Activated naive CD8-positive, alpha-beta T cell treated with anti-CD3 and anti-CD28 coated beads, Interleukin-2, amount 50 U/mL, for 16 hours (primary cell): Measurements from ENCODE around the gene C1S.
A peak's percentile ranks its signal among the peaks of the same experiment; 100 is the strongest.
"Not testable (repeated sequence)": the region's sequence is repeated elsewhere in the genome, so short reads cannot be mapped to it uniquely, and the experiment has no call there.

Source experiments
- DNase-seq: peaks from one replicate; pipeline ENCODE4 v3.0.0-alpha.2; 2020; ENCODE audit warnings: low read depth, low spot score

The C1S gene

DNA sequence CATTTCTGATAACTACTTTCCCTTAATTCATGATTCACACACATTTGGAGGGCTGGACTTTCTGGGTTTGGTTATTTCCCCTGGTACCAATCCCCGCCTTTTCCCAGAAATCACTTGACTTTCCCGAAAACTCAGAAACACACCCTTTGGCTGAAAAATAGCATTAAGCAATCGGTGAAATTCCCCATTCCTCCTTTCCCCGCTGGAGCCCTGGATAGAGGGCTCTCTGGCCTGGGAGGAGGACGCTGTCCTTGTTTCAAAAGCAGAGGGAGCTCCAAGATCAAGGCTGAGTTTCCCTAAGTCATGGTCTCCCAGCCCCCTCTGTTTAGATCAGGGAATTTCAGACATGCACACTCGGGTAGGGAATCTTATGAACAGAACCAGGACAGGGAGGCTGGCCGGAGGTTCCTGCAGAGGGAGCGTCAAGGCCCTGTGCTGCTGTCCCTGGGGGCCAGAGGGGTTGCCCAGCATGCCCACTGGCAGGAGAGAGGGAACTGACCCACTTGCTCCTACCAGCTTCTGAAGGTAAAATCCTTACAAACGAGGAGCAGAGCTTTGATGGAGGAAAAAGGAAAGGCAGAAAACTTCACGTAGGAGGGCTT is at the start of gene C1S:
TSS of gene C1S (plus strand) at position 366 of the 602 bp plus-strand sequence. CDS start 1,195 bp downstream, outside the sequence.
- DNase-seq = no peak

DNA sequence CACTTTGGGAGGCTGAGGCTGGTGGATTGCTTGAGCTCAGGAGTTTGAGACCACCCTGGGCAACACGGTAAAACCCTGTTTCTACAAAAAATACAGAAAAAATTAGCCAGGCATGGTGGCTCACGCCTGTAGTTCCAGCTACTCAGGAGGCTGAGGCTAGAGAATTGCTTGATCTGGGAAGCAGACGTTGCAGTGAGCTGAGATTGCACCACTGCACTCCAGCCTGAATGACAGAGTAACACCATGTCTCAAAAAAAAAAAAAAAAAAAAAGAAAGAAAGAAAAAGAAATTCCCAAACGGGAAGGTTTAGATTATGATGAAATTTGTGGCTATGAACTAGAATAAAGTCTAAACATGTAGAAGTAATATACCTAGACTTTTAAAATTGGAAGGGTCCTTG is 49.1 kb upstream of the C1S start:
- DNase-seq = not testable (repeated sequence)

DNA sequence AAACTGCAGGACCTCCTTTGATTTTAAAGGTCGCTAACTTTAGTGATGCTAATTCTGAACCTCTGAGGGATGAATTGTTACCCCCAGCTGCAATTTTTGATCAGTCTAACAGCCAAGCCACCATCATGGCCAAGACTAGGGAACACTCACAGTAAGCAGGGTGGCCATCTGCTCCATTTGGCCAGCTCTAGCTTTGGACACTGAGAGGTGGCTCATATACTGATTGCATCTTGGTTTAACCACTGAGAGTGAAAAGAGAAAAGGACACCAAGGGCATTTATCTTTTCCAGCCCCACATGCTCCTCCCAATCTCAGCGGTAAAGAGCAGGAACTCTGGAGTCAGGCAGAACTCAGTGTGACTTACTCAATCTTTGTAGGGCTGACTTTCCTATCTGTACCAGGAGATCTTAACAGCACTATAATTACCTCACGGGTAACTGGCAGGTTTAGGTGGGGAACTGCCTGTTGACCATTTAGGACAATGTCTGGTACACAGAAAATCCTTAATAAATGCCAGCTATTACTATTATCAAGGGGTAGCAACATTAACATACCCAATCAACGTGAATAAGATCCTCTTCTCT is 48.4 kb upstream of the C1S start:
- no peak for DNase-seq

DNA sequence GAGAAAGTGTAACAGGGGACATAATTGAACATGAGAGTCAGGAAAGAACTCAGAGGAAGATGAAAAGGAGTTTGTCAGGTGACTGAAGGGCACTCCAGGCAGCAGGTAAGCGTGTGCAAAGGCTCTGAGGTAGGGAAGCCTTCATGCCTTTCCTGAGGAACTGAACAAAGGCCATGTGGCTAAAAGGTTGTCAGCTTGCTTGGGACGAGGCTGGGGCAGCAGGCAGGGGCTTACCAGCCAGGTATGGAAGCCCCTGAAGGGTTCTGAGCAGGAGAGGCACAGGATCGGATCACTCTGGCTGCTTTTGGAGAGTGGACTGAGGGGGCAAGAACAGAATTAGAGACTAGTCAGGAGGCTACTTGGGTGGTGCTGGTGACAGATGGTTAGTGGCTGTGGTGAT is 47.4 kb upstream of the C1S start:
- DNase-seq = no peak

DNA sequence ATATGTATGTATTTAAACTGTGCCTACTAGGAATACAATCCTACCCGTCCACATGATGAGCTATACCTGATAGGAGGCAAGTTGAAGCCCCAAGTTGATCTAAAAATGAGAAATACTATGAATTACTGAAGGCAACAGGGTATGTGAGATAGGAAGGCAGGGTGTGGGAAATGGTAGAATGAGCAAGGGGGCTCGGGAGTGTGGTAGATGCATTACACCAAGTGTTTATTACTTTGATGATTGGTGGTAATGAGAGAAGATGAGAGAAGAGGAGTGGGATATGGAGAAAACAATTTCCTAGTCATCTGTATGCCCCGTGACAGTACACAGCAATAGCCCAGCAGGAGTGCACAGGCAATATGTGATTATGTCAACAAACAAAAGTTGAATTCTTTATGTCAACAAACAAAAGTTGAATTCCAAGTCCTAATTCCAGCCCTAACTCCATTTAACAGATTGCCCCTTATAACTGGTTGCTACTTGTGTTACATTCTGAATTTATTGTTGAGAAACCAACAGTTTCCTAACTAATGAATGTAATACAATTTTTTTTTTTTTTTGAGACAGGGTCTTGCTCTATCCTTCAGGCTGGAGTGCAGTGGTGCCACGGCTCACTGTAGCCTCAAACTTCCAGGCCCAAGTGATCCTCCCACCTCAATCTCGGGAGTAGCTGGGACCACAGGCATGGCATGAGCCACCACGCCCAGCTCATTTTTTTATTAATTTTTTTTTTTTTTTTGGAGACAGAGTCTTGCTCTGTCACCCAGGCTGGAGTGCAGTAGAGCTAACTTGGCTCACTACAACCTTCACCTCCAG is 44.8 kb upstream of the C1S start:
- no peak for DNase-seq

DNA sequence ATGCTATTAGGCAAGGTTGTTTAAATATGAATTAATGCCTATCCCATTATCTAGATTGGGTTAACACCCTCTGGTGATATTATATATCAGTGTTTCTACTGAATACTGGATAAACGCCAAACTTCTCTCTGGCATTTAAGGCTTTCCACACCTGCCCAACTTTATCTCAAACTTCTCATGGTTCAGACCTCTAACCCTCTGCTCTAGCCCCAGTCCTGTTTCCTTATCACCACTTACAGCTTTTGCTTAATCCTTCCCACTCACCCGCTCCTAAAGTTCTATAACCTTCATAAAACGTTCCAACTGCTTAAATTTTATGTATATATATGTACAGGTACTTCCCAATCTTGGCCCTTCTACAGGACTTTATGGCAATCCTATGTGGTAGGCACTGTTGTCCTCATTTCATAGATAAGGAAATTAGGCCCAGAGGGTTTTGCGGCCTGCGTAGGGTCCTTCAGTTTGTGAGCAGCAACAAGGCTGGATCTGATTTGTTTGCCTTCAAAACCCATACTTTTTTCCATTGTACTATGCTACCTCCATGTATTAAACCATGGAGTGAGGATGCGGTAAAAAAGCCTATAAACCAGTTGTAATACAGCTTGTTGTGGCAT is 43.5 kb upstream of the C1S start:
- no peak for DNase-seq

DNA sequence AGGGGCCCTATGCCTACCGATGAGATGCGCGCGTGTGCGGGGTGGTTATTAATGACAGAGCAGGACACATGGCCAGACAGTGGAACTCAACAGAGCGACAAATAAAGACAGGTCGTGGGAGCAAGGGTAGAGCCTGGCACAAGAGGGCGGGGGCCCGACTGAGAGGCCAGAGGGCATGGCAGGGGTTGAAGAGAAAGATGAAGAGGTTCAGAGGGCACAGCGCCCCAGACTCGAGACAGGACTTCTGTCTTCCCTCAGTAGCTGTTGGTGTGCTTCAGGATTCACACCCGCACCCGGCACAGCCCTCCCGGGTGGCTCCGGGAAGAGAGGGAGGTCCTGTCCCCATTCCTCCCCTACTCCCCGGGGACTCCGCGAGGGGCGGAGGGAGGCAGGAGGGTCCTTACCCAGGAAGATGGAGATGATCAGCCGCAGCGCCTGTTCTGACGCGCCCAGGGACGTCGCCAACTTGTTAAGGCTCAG is 42.6 kb upstream of the C1S start:
- DNase-seq = no peak

DNA sequence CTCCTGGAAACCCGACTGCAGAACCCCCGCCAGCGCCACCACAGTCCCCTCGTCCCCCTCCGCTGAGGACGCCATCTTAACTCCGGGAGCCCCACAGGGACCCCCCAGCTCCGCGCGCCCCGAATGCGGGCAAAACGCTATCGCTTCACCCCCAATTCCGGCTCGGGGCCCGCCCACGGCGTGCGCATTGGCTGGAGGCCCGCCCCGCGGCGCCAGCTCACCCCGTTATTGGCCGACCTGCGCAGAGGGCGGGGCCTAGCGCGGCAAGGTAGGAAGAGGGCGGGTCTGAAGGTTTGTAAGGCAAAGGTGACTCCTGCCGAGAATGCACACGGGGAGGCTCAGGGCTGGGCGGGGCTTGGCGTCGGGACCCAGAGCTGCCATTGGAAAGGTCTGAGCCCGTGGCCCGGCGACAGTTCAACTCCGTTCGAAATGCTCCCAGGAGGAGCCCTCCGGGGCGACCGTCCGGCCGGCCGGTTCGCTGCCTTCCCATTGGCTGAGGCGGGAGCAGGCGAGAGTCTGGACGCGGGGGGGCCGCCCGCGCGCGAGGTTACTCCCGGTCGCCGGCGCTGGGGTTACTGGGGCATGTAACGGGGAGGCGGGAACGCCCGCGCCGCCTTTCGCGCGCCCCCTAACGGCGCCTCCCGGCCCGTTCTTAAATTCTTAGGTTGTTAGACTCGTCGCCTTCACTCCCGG is 42.0 kb upstream of the C1S start, which contains the start of gene LPCAT3:
TSS of gene LPCAT3 (minus strand) at position 127 of the 693 bp plus-strand sequence. CDS start at position 75, 52 bp downstream.
- DNase-seq = peak; percentile 95

DNA sequence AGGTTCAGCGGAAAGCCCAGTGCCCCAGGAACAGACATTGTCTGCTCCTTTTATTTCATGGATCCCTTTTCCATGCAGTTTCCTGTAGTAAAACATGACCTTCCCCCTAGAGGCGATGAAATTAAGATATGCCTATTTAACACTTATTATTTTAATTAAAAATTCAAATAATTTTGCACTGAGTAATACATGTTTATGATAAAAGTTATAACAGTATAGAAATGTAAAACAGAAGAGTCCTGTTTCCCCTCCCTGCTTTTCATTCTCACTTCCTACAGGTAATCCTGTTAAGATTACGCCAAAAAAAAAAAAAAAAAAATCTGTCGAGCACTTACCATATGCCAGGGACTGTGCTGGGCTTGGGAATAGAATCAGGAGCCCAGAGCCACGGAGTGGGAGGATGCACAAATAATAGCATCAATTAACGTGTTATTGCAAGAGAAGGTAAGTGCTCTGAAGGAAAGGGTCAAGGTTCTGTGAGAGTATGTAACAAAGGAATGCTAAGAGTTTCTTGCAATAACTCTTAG is 41.4 kb upstream of the C1S start:
- DNase-seq = no peak

DNA sequence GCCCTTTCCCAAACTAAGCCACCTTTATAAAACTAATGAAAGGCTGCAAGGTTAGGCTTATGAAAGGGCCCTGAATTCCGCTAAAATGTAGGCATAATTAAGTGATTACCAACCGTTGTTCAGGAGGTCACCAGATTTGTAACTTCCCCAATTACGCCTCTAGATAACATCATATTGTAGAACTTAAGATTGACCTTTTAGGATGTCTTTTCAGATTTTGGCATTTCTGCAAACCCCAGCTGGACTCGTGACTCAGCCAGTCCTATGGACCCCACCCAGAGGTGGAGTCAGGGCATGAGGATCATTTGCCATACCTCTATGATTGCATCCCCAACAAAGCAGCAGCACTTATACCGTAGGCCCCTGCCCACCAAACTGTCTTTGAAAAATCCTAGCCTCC is 38.6 kb upstream of the C1S start:
- no peak for DNase-seq

DNA sequence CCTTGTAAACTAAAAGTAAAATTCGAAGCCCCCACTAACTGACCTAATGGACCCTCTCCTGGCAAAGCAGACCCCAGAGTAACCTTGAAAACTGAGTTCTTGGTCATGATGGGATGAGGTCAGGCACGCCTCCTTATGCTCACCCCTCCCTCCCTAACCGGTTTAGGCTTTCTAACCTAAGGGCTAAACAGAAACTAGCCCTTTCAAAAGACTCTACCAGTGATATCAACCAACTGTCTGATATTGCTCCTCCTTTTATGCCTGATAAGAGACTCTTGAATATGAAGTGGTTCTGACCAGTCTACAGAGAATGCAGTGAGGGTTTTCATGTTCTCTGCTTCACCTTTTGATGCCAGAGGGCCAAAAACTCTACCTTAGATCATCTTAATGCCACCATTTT is 37.4 kb upstream of the C1S start:
- DNase-seq = no peak

DNA sequence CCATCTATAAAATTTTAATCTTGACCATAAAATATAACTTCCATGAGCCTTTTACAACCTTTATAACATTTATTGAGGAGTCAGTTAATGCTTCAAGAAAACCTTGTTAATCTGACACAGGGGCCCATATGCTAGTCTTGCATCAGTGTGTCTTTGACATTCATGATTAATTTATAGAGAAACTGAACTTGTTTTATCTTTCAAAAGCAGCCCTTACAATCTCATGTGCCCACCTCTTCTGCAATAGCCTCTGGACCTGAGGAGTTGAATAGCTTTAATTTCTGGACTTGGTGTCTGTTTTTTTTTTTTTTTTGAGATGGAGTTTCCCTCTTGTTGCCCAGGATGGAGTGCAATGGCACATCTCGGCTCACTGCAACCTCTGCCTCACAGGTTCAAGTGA is 33.7 kb upstream of the C1S start:
- DNase-seq = no peak

DNA sequence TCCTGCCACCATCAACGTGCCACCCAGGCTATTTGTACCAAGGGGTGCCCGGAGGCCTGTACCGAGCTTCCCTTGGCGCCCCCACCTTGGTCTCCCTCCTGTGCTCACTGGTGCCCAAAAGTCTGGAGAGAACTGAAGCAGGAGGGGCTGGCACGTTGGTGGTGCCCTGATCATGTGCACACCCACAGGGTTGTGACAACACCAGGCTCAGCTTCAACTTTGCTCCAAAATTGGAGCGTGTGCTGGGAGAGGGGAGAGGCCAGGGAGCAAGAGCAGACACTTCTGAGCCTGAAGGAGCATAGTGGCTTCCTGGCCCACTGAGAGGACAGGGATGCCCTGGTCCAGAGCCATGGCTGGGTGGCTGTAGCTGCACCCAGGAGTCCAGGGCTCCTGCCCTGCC is 29.2 kb upstream of the C1S start:
- no peak for DNase-seq

DNA sequence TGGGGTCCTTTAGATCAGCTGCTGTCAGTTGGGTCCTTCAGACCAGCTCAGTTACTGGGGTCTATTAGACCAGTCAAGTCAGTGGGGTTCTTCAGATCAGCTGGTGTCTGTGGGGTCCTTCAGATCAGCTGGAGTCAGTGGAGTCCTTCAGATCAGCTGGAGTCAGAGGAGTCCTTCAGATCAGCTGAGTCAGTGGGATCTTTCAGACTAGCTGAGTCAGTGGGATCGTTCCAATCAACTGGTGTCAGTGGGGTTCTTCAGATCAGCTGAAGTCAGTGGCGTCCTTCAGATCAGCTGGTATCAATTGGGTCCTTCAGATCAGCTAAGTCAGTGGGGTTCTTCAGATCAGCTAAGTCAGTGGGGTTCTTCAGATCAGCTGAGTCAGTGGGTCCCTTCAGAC is 27.5 kb upstream of the C1S start:
- no peak for DNase-seq

DNA sequence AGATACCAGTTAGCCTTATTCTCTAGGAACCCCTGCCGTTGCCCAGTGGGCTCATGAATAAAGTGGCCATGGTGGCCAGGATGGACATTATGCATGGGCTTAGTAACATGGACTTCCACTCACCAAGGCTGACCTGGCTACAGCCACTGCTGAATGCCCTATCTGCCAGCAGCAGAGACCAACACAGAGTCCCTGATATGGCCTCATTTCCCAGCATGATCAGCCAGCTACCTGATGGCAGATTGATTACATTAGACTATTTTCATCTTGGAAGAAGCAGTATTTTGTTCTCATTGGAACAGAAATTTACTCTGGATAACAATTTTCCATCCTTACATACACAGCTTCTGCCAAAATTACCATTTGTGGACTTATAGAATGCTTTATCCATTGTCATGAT is 26.1 kb upstream of the C1S start:
- no peak for DNase-seq

DNA sequence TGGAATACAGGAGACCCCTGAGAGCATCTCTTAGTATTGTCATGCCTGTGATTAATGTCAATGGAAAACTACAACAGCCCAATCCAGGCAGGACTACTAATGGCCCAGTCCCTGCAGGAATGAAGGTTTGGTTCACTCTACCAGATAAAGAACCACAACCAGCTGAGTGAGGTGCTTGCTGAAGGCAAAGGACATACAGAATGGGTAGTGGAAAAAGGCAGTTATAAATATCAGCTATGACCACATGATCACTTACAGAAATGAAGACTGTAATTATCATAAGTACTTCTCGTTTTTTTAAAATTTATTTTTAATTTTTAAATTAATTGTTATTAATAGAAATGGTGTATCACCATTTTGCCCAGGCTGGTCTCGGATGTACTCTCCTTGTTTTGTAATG is 25.1 kb upstream of the C1S start:
- no peak for DNase-seq

DNA sequence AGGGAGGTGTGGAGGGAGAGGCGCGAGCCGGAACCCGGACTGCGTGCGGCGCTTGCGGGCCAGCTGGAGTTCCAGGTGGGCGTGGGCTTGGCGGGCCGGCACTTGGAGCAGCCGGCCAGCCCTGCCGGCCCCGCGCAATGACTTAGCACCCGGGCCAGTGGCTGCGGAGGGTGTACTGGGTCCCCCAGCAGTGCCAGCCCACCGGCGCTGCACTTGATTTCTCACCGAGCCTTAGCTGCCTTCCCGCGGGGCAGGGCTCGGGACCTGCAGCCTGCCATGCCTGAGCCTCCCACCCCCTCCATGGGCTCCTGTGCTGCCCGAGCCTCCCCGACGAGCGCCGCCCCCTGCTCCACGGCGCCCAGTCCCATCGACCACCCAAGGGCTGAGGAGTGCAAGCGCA is 23.1 kb upstream of the C1S start:
- not testable (repeated sequence) for DNase-seq

DNA sequence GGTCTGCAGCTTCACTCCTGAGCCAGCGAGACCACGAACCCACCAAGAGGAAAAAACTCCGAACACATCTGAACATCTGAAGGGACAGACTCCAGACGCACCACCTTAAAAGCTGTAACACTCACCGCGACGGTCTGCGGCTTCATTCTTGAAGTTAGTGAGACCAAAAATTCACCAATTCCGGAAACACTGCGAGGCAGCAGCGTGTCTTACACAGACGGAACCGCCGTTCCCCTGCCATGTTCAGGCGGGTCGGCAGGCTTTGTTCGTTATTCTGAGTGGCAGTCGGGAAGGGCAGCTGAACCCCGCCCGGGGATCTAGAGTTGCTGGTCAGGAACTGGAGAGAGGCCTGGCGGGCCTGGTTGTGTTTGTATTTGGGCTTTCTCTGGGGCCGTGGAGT is 21.9 kb upstream of the C1S start:
- DNase-seq = no peak

DNA sequence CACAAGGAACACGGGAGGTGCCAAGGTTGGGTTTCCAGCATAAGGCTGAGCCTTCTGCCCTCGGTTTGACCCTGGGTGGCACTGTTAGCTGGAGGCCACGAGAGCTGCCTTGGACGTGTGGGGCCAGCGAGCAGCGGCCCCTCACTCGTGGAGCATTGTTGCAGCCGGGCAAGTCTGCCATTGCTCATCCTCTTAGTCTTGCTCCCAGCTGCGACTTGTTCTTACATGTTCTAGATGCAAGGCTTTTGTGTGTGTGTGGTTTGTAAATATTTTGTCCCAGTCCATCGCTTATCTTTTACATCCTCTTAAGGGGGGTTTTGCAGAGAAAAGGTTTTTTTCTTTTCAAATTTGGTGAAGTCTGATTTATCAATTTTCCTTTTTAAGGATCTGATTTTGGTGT is 21.1 kb upstream of the C1S start:
- DNase-seq = no peak

DNA sequence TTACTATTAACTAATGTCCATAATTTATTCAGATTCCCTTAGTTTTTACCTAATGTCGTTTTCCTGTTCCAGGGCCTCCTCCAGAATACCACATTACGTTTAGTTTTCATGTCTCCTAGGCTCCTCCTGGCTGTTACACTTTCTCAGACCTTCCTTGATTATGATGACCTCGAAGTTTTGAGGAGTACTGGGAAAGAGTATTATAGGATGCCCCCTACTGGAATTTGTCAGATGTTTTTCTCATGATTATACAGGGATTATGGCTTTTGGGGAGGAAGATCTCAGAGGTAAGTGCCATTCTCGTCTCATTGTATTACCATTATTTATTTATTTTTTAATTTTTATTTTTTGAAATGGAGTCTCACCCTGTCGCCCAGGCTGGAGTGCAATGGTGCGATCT is 17.7 kb upstream of the C1S start:
- no peak for DNase-seq

DNA sequence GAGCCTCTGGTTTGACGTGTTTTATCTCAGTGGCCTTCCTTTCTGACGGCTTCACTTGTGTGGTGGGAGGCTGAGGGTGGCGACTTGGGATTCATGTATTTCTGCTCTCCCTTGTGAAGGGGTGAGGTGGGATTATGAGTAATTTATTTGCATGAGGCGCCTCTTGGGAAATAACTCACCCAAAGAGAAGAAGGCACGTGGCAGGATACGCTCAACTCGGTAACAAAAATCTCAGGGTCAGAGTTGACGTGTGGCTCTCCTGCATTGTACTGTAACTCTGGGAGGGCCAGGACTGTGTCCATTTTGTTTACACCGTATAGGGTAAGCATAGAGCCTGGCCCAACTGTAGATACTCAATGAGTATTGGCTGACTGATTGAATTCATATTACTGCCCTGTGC is 14.6 kb upstream of the C1S start:
- DNase-seq = no peak
